Esophagus squamous epithelium (tissue), 5 donors: ENCODE data around the gene GALK1. TPM values are rescaled to one million over a fixed set of nuclear protein-coding genes. Genes with fewer than 3 reads are reported as not detected.
A peak's percentile ranks its signal among the peaks of the same experiment; 100 is the strongest.
"Not testable (repeated sequence)": the region's sequence is repeated elsewhere in the genome, so short reads cannot be mapped to it uniquely, and the experiment has no call there.

Experiments
- DNase-seq: peaks from one replicate; lab custom pipeline; 2025; lab: John Stamatoyannopoulos, UW
- H3K27ac ChIP-seq, 4 donors: fragments of 200-600 bp; sonication (generic); one replicate each; pipeline ENCODE4 v1.5.1; 2016 to 2019; ENCODE audit warnings: mild to moderate bottlenecking in 1 of 4
- H3K27me3 ChIP-seq, 4 donors: fragments of 200-600 bp; sonication (generic); 1 replicate in 3 of 4; 2 replicates in 1 of 4; pipeline versions ENCODE4 v1.5.1 to v1.6.0; 2017 to 2021; ENCODE audit warnings: antibody characterized with exemption in 1 of 4
- H3K36me3 ChIP-seq, 3 donors: fragments of 200-600 bp; sonication (generic); one replicate each; pipeline ENCODE4 v1.5.1; 2016 to 2019
- H3K4me1 ChIP-seq, 3 donors: fragments of 200-600 bp; sonication (generic); one replicate each; pipeline ENCODE4 v1.5.1; 2017 to 2019
- H3K4me3 ChIP-seq, 4 donors: fragments of 200-600 bp; sonication (generic); 1 replicate in 3 of 4; 2 replicates in 1 of 4; pipeline ENCODE4 v1.5.1; 2016 to 2019; ENCODE audit warnings: mild to moderate bottlenecking in 2 of 4, moderate library complexity in 1 of 4
- H3K9me3 ChIP-seq, 3 donors: fragments of 200-600 bp; sonication (generic); one replicate each; pipeline ENCODE4 v1.5.1; 2016 to 2019
- CTCF ChIP-seq, 6 experiments: fragments of 450-650 bp in 4 of 6; fragments of 200-600 bp in 2 of 6; sonication (generic) in 2 of 6; IDR thresholded peaks; one replicate each; pipeline ENCODE4 v1.5.1; 2016 to 2019; ENCODE audit warnings: antibody characterized with exemption in 6 of 6, mild to moderate bottlenecking in 4 of 6, moderate library complexity in 4 of 6
- POLR2A ChIP-seq, 4 donors: fragments of 450-650 bp; IDR thresholded peaks; one replicate each; pipeline ENCODE4 v1.6.1; 2017; ENCODE audit warnings: antibody characterized with exemption in 4 of 4, mild to moderate bottlenecking in 4 of 4, moderate library complexity in 3 of 4
- WGBS, 2 donors: methylation state at CpG; one replicate each; pipeline ENCODE4 v1.1.5; 2018; 5-methylcytosine and 5-hydroxymethylcytosine counted together
- intact Hi-C: fragments of 100-400 bp; cut with DNase I; formaldehyde crosslinking; loops from one replicate; pipeline ENCODE4 v1.15.0; 2022
- total RNA-seq, 4 donors: library from RNA; depleted of rRNA; stranded (reverse); fragments of >200 nt; gene quantifications; one replicate each; pipeline ENCODE4 v1.1.0, GENCODE V29; 2016
- donor health status: DM: yes; HTN: yes; CAD: no.

Gene GALK1
- total RNA-seq, 4 donors from 2014 or later = 16.4 to 30.9 (median 20.2) TPM

GRCh38 chr17:75779250-75779986 is 14.4 kb upstream of the GALK1 start:
- TF ChIP-seq CTCF (IDR thresholded peaks at IDR 0.05) = peak in 3 of 6 experiments; percentile 3 to 32 (median 21)
- peak in 3 of 4 donors; percentile 98 to 100 (median 100) for TF ChIP-seq POLR2A (IDR thresholded peaks at IDR 0.05)
- peak; percentile 92 for DNase-seq
- no peaks in the 10 kb centered on the region for H3K9me3 ChIP-seq
- peak overlapping the region; percentile 95 to 99 (median 98) for H3K27ac ChIP-seq
- intact Hi-C loops = no loop called here
- H3K4me1 ChIP-seq = peaks cover 34 to 79% (median 35%) of the 10 kb centered on the region in 3 donors
- H3K4me3 ChIP-seq = peak overlapping the region; percentile 64 to 91 (median 79)
- WGBS, 2 donors = 0 to 1% methylated on average over 30 to 40 of the region's 84 CpGs
- H3K36me3 ChIP-seq = peaks cover 0 to 45% (median 14%) of the 10 kb centered on the region in 3 donors
- no peaks in the 10 kb centered on the region for H3K27me3 ChIP-seq

- no CpG with 5 or more reads among the region's 38 CpGs for WGBS, 2 donors
- intact Hi-C loops = no loop called here
These were observed 13.9 kb upstream of the GALK1 start for GRCh38 chr17:75778861-75779249.

GRCh38 chr17:75778066-75778860 is 13.3 kb upstream of the GALK1 start:
- 0% methylated on average over 8 to 10 of the region's 19 CpGs for WGBS, 2 donors
- Histone ChIP-seq H3K27ac (peak overlapping the region; percentile 95 to 99 (median 98)), H3K4me1 (peaks cover 23 to 68% (median 26%) of the 10 kb centered on the region in 3 donors), H3K4me3 (peak overlapping the region; percentile 64 to 91 (median 79)), H3K36me3 (peaks cover 0 to 48% (median 14%) of the 10 kb centered on the region in 3 donors)
- TF ChIP-seq POLR2A (IDR thresholded peaks at IDR 0.05) = peak in 1 of 4 donors; percentile 11
- H3K9me3 ChIP-seq, H3K27me3 ChIP-seq, intact Hi-C loops, DNase-seq: not testable (repeated sequence)

More at GRCh38 chr17:75778861-75779249, 13.9 kb upstream of the GALK1 start:
- DNase-seq = no peak
- H3K27ac ChIP-seq = peak overlapping the region; percentile 95 to 99 (median 98)
- H3K27me3 ChIP-seq = no peaks in the 10 kb centered on the region
- H3K4me1 ChIP-seq = peaks cover 29 to 74% (median 32%) of the 10 kb centered on the region in 3 donors
- TF ChIP-seq POLR2A (IDR thresholded peaks at IDR 0.05) = peak in 1 of 4 donors; percentile 1
- TF ChIP-seq CTCF (IDR thresholded peaks at IDR 0.05) = peak; percentile 35 to 78 (median 64)
- H3K36me3 ChIP-seq = peaks cover 0 to 48% (median 14%) of the 10 kb centered on the region in 3 donors
- no peaks in the 10 kb centered on the region for H3K9me3 ChIP-seq
- peak overlapping the region; percentile 64 to 91 (median 79) for H3K4me3 ChIP-seq

GRCh38 chr17:75777296-75777922 is 12.4 kb upstream of the GALK1 start:
- peaks cover 0 to 48% (median 14%) of the 10 kb centered on the region in 3 donors for H3K36me3 ChIP-seq
- intact Hi-C loops = no loop called here
- H3K27me3 ChIP-seq = no peaks in the 10 kb centered on the region
- no peaks in the 10 kb centered on the region for H3K9me3 ChIP-seq
- peak overlapping the region; percentile 64 to 91 (median 79) for H3K4me3 ChIP-seq
- H3K4me1 ChIP-seq = peaks cover 20 to 59% (median 22%) of the 10 kb centered on the region in 3 donors
- TF ChIP-seq POLR2A (IDR thresholded peaks at IDR 0.05) (no peak), CTCF (IDR thresholded peaks at IDR 0.05) (no peak)
- no peak for DNase-seq
- peak overlapping the region; percentile 38 to 99 (median 96) for H3K27ac ChIP-seq
- 0 to 6% methylated on average over 2 of the region's 2 CpGs for WGBS, 2 donors
